Muscle layer of colon (tissue), 2 donors: ENCODE results near the gene SDK2.

Source experiments
- H3K27ac ChIP-seq: one replicate; pipeline ENCODE4 v1.7.0; 2013; ENCODE audit warnings: low read depth, mild to moderate bottlenecking, low read length, moderate library complexity
- H3K27me3 ChIP-seq, 2 donors: one replicate each; pipeline ENCODE4 v1.7.0; 2013; ENCODE audit warnings: low read length in 2 of 2, mild to moderate bottlenecking in 2 of 2; ENCODE audit not compliant: insufficient read depth in 2 of 2, control insufficient read depth in 1 of 2
- H3K36me3 ChIP-seq: one replicate; pipeline ENCODE4 v1.7.0; 2013; ENCODE audit warnings: mild to moderate bottlenecking, low read length; ENCODE audit not compliant: insufficient read depth
- H3K4me1 ChIP-seq: one replicate; pipeline ENCODE4 v1.7.0; 2013; ENCODE audit warnings: mild to moderate bottlenecking, low read length; ENCODE audit not compliant: insufficient read depth
- H3K4me3 ChIP-seq, 2 donors: one replicate each; pipeline ENCODE4 v1.7.0; 2013; ENCODE audit warnings: low read length in 2 of 2, low read depth in 1 of 2, mild to moderate bottlenecking in 1 of 2, moderate library complexity in 1 of 2
- H3K9ac ChIP-seq: one replicate; pipeline ENCODE4 v1.7.0; 2013; ENCODE audit warnings: low read length
- H3K9me3 ChIP-seq: one replicate; pipeline ENCODE4 v1.7.0; 2013; ENCODE audit warnings: mild to moderate bottlenecking, low read length
- donor health status: abdominal sarcoma.
- donor health status: Adenocarcinoma of cecum.

SDK2 gene

DNA sequence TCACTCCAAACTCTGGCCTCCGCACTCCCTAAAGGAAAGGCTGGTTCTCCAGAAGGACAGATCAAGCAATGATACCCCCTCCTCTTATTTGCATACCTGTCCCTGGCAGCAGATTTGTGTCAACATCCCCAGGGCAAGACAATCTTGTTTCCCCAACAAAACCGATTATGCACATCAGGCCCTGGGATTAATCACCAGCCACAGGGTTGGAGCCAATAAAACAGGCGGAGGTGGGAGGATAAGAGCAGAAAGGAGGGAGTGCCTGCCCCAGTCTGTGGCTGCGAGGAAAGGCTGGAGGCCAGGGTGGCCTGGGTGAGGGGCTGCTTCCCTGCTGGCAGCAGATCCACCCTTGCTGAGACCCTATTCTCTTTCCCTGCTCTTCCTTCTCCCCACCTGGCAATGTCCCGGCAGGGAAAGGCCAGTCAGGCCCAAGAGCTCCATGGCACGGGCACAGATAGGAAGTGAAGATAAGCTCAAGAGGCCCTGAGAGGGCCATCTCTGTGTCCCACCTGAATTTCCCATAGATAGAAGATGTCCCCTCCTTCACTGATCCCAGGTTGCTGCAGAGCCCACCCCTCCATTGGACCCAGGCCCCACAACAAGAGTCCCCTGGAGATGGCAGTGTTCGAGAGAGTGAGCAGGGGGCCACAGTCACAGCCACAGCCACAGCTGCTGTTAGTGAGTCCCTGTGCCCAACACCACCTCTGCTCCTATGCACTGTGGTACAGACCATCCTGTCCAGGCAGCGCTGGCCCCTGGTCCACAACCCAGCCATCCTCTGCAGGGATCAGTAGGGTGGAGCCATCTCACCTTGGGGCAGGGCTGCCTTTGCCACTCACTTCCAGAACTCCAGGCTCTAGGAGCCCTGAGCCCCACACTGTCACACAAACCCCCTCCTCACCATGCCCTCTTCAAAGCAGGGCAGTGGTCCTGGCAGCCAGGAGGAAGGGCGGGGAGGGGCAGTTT is 137.5 kb downstream of the SDK2 start:
- Histone ChIP-seq H3K36me3 (no peaks in the 10 kb centered on the region), H3K4me3 (no peak overlapping the region), H3K9ac (no peak overlapping the region), H3K27ac (no peak overlapping the region), H3K4me1 (no peaks in the 10 kb centered on the region), H3K9me3 (no peaks in the 10 kb centered on the region), H3K27me3 (no peaks in the 10 kb centered on the region)

GRCh38 chr17:73503560-73503959 is 140.7 kb downstream of the SDK2 start:
- Histone ChIP-seq H3K4me3 (no peak overlapping the region), H3K4me1 (no peaks in the 10 kb centered on the region), H3K27ac (no peak overlapping the region), H3K27me3 (no peaks in the 10 kb centered on the region), H3K9me3 (no peaks in the 10 kb centered on the region), H3K36me3 (no peaks in the 10 kb centered on the region), H3K9ac (no peak overlapping the region)

DNA sequence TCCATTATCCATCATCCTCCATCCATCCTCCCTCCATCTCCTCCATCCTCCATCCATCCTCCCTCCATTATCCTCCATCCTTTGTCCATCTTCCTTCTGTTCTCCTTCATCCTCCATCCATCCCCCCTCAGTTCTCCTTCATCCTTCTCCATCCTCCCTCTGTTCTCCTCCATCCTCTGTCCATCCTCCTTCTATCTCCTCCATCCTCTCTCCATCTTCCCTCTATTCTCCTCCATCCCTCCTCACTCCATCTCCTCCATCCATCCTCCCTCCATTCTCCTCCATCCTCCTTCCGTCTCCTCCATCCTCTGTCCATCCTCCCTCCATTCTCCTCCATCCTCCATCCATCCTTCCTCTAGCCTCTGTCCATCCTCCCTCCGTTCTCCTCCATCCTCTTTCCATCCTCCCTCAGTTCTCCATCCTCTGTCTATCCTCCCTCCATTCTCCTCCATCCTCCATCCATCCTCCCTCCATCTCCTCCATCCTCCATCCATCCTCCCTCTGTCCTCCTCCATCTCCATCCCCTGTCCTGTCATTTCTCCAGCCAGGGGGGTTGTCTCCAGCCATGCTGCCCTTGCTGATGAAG is 143.7 kb downstream of the SDK2 start:
- Histone ChIP-seq H3K36me3 (no peaks in the 10 kb centered on the region), H3K27ac (no peak overlapping the region), H3K9ac (no peak overlapping the region), H3K9me3 (no peaks in the 10 kb centered on the region), H3K4me1 (no peaks in the 10 kb centered on the region), H3K27me3 (no peaks in the 10 kb centered on the region), H3K4me3 (no peak overlapping the region)

DNA sequence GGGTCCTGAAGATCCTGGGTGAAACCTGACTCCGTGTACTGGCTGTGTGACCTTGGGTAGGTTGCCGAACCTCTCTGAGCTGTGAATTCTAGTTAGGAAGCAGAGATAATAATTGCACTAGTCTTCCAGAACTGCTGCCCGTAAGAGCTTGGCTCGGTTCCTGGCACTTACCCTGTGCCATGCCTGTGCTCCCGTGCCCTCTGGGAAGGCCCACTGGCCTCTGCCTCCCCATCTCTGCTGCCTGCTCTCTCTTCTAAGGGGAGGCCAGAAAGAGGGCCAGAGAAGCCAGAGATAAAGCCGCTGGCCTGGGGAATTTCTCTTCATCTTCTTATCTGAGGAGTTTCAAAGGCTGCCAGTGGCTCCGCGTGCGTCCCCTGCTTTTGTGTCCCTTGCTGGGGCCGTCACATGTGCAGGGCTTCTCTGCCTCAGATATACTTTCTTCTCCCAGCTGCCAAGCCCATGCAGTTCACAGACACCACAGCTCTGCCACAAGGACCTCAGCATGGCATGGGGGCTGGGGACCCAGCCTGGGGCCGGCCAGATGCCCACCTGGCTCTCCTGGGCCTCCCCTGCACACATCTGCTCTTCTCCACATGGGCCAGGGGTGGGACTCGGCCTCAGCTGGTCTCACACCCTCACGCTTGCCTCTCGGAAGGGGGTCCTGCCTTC is 145.2 kb downstream of the SDK2 start:
- Histone ChIP-seq H3K36me3 (no peaks in the 10 kb centered on the region), H3K4me1 (no peaks in the 10 kb centered on the region), H3K9ac (no peak overlapping the region), H3K4me3 (no peak overlapping the region), H3K27ac (no peak overlapping the region), H3K27me3 (peaks cover 0 to 6% of the 10 kb centered on the region in 2 donors), H3K9me3 (no peaks in the 10 kb centered on the region)

DNA sequence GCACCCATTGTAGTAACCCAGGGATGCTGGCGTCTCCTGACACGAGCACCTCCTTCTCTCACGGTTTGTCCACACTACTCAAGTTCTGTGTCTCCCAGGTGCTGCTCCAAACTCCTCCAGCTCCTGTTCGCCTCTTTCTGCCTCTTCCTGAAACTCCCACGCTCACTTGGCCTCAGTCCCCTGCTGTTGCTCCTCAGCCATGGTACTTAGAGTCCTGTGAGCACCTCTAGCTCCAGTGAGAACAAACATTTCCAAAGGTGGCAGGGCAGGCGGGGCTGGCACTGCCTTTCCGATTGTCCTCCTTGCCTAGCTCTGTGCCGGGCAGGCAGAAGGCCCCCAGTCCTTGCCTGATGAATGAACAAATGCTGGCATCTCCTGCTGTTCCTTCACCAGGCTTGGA is 146.1 kb downstream of the SDK2 start:
- no peak overlapping the region for H3K9ac ChIP-seq
- H3K4me3 ChIP-seq = no peak overlapping the region
- no peaks in the 10 kb centered on the region for H3K36me3 ChIP-seq
- H3K27me3 ChIP-seq = peaks cover 0 to 6% of the 10 kb centered on the region in 2 donors
- no peaks in the 10 kb centered on the region for H3K4me1 ChIP-seq
- H3K9me3 ChIP-seq = no peaks in the 10 kb centered on the region
- H3K27ac ChIP-seq = no peak overlapping the region

- Histone ChIP-seq H3K36me3 (no peaks in the 10 kb centered on the region), H3K27ac (no peak overlapping the region), H3K27me3 (peaks cover 0 to 6% of the 10 kb centered on the region in 2 donors), H3K4me3 (no peak overlapping the region), H3K4me1 (no peaks in the 10 kb centered on the region), H3K9ac (no peak overlapping the region), H3K9me3 (no peaks in the 10 kb centered on the region)
These were observed 146.5 kb downstream of the SDK2 start for GRCh38 chr17:73497721-73498120.

DNA sequence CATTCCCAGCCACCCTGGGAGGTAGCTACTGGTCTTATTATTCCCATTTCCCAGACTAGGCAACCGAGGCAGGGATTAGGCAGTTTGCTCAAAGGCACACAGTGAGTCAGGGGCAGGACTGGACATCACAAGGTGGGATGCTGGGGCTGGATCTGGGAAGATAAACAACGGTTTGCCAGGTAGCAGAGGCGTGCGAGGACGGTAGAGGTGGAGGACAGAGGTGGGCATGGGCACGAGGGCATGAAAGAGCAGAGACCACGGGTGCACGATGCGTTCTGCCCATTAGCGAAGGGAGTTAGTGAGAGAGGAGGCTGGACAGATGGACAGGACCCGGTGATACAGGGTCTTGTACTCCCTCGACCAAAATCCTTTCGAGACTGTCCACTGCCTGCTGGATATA is 148.0 kb downstream of the SDK2 start:
- Histone ChIP-seq H3K9ac (no peak overlapping the region), H3K4me3 (no peak overlapping the region), H3K4me1 (no peaks in the 10 kb centered on the region), H3K27ac (no peak overlapping the region), H3K36me3 (no peaks in the 10 kb centered on the region), H3K27me3 (peaks cover 0 to 6% of the 10 kb centered on the region in 2 donors), H3K9me3 (no peaks in the 10 kb centered on the region)

DNA sequence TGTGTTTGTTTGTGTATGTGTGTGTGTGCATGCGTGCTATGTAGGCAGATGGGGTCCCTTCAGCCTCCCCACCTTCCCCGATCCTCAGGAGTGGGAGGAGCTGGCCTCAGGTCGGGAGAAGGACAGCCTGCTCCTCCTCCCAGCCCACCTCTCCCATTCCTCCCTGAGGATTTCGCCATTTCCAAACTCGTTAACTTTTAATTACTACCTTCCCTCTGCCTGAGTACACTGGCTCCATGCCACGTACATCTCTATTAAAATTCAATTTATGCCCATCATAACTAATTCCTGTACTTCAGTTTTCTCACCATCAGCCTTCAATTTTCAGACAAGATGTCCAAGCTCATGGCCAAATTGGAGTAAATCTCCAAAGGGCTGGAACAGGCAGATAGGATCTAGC is 148.6 kb downstream of the SDK2 start:
- Histone ChIP-seq H3K4me1 (no peaks in the 10 kb centered on the region), H3K27me3 (peaks cover 0 to 6% of the 10 kb centered on the region in 2 donors), H3K4me3 (no peak overlapping the region), H3K36me3 (no peaks in the 10 kb centered on the region), H3K27ac (no peak overlapping the region), H3K9ac (no peak overlapping the region), H3K9me3 (no peaks in the 10 kb centered on the region)

GRCh38 chr17:73494950-73495349 is 149.3 kb downstream of the SDK2 start:
- Histone ChIP-seq H3K4me1 (no peaks in the 10 kb centered on the region), H3K27me3 (peaks cover 0 to 6% of the 10 kb centered on the region in 2 donors), H3K9ac (no peak overlapping the region), H3K36me3 (no peaks in the 10 kb centered on the region), H3K9me3 (no peaks in the 10 kb centered on the region), H3K4me3 (no peak overlapping the region), H3K27ac (no peak overlapping the region)

- Histone ChIP-seq H3K9me3 (no peaks in the 10 kb centered on the region), H3K4me3 (no peak overlapping the region), H3K36me3 (no peaks in the 10 kb centered on the region), H3K27me3 (peaks cover 0 to 6% of the 10 kb centered on the region in 2 donors), H3K27ac (no peak overlapping the region), H3K4me1 (no peaks in the 10 kb centered on the region), H3K9ac (no peak overlapping the region)
These were observed 150.0 kb downstream of the SDK2 start for GRCh38 chr17:73493956-73494926.
